Suprapubic skin (tissue), 4 donors: ENCODE data around the gene TLE7.

Experiments used
- EP300 ChIP-seq: sonication (generic); formaldehyde crosslinking; IDR thresholded peaks from one replicate; pipeline ENCODE4 v1.6.1; 2017; ENCODE audit warnings: antibody characterized with exemption
- POLR2A ChIP-seq, 2 donors: fragments of 450-650 bp; IDR thresholded peaks; one replicate each; pipeline ENCODE4 v1.6.1; 2017; ENCODE audit warnings: antibody characterized with exemption in 2 of 2, mild to moderate bottlenecking in 2 of 2, moderate library complexity in 2 of 2
- POLR2AphosphoS5 ChIP-seq, 3 donors: sonication (generic); formaldehyde crosslinking; IDR thresholded peaks; one replicate each; pipeline ENCODE4 v1.6.1; 2017; ENCODE audit warnings: antibody characterized with exemption in 3 of 3
- TF ChIP-seq, protein P1 (sequence below), 2 donors: fragments of 200-600 bp in 1 of 2; fragments of 450-650 bp in 1 of 2; sonication (generic) in 1 of 2; IDR thresholded peaks; one replicate each; pipeline ENCODE4 v1.5.1; 2016 to 2019; ENCODE audit warnings: antibody characterized with exemption in 2 of 2, mild to moderate bottlenecking in 1 of 2, moderate library complexity in 1 of 2

DNA sequence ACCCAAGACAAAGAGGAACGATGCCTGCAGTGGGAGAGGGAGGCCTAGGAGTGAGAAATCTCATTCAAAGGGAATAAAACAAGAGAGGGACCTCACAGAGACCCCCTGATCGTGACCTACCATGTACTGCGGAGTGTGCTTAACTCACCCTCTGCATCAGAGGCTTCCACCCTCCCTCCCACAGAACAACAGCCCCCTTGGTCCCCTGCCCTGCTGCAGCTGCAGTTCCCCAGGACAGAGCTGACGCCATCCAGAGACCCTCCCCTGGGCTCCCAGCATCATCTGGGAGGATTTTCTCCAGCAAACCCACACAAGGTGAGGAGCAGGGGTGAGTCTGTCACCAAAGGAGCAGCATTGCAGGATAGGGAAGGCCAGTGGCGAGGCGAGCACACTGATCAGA is 39.8 kb downstream of the TLE7 start:
- TF ChIP-seq, protein P1, sequence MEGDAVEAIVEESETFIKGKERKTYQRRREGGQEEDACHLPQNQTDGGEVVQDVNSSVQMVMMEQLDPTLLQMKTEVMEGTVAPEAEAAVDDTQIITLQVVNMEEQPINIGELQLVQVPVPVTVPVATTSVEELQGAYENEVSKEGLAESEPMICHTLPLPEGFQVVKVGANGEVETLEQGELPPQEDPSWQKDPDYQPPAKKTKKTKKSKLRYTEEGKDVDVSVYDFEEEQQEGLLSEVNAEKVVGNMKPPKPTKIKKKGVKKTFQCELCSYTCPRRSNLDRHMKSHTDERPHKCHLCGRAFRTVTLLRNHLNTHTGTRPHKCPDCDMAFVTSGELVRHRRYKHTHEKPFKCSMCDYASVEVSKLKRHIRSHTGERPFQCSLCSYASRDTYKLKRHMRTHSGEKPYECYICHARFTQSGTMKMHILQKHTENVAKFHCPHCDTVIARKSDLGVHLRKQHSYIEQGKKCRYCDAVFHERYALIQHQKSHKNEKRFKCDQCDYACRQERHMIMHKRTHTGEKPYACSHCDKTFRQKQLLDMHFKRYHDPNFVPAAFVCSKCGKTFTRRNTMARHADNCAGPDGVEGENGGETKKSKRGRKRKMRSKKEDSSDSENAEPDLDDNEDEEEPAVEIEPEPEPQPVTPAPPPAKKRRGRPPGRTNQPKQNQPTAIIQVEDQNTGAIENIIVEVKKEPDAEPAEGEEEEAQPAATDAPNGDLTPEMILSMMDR (IDR thresholded peaks at IDR 0.05): no peak
- TF ChIP-seq EP300 (no peak), POLR2A (IDR thresholded peaks at IDR 0.05) (no peak), POLR2AphosphoS5 (IDR thresholded peaks at IDR 0.05) (no peak)
